Loucy (cell line): ENCODE measurements around the gene CLK2.
"Not testable (repeated sequence)": the region's sequence is repeated elsewhere in the genome, so short reads cannot be mapped to it uniquely, and the experiment has no call there.

ENCODE experiments used
- CTCF ChIP-seq: fragments of 200-600 bp; sonication (generic); conservative IDR thresholded peaks from 2 replicates; pipeline ENCODE4 v1.5.1; 2014; ENCODE audit warnings: mild to moderate bottlenecking, antibody characterized with exemption, low read length
- EZH2phosphoT487 ChIP-seq: fragments of 200-600 bp; IDR thresholded peaks from 2 replicates; pipeline ENCODE4 v1.6.1; 2018; ENCODE audit warnings: antibody characterized with exemption, mild to moderate bottlenecking, moderate library complexity, borderline replicate concordance

GRCh38 chr1:155233502-155233901, 39.8 kb downstream of the CLK2 start:
- not testable (repeated sequence) for TF ChIP-seq CTCF, EZH2phosphoT487
